ENCODE results near the gene TMC8. TPM values are rescaled to one million over a fixed set of nuclear protein-coding genes. Genes with fewer than 3 reads are reported as not detected.

The TMC8 gene
- total and polyA plus RNA-seq, 2 experiments from 2014 or later, result 1.2 to 1.3 TPM

DNA sequence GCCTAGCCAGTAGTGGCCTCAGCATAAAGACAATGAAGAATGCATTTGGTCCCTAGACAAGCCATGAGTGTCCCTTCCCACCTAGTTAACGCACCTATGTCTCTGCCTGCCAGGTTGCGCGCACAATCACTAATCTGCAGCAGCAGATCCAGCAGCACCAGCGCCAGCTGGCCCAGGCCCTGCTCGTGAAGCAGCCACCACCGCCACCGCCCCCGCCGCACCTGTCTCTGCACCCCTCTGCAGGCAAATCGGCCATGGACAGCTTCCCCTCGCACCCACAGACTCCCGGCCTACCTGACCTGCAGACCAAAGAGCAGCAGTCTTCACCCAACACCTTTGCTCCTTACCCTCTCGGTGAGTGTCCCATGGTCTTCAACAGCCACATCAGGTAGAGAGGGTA, 43.8 kb upstream of the TMC8 start (continued):
- TF ChIP-seq, protein P1, sequence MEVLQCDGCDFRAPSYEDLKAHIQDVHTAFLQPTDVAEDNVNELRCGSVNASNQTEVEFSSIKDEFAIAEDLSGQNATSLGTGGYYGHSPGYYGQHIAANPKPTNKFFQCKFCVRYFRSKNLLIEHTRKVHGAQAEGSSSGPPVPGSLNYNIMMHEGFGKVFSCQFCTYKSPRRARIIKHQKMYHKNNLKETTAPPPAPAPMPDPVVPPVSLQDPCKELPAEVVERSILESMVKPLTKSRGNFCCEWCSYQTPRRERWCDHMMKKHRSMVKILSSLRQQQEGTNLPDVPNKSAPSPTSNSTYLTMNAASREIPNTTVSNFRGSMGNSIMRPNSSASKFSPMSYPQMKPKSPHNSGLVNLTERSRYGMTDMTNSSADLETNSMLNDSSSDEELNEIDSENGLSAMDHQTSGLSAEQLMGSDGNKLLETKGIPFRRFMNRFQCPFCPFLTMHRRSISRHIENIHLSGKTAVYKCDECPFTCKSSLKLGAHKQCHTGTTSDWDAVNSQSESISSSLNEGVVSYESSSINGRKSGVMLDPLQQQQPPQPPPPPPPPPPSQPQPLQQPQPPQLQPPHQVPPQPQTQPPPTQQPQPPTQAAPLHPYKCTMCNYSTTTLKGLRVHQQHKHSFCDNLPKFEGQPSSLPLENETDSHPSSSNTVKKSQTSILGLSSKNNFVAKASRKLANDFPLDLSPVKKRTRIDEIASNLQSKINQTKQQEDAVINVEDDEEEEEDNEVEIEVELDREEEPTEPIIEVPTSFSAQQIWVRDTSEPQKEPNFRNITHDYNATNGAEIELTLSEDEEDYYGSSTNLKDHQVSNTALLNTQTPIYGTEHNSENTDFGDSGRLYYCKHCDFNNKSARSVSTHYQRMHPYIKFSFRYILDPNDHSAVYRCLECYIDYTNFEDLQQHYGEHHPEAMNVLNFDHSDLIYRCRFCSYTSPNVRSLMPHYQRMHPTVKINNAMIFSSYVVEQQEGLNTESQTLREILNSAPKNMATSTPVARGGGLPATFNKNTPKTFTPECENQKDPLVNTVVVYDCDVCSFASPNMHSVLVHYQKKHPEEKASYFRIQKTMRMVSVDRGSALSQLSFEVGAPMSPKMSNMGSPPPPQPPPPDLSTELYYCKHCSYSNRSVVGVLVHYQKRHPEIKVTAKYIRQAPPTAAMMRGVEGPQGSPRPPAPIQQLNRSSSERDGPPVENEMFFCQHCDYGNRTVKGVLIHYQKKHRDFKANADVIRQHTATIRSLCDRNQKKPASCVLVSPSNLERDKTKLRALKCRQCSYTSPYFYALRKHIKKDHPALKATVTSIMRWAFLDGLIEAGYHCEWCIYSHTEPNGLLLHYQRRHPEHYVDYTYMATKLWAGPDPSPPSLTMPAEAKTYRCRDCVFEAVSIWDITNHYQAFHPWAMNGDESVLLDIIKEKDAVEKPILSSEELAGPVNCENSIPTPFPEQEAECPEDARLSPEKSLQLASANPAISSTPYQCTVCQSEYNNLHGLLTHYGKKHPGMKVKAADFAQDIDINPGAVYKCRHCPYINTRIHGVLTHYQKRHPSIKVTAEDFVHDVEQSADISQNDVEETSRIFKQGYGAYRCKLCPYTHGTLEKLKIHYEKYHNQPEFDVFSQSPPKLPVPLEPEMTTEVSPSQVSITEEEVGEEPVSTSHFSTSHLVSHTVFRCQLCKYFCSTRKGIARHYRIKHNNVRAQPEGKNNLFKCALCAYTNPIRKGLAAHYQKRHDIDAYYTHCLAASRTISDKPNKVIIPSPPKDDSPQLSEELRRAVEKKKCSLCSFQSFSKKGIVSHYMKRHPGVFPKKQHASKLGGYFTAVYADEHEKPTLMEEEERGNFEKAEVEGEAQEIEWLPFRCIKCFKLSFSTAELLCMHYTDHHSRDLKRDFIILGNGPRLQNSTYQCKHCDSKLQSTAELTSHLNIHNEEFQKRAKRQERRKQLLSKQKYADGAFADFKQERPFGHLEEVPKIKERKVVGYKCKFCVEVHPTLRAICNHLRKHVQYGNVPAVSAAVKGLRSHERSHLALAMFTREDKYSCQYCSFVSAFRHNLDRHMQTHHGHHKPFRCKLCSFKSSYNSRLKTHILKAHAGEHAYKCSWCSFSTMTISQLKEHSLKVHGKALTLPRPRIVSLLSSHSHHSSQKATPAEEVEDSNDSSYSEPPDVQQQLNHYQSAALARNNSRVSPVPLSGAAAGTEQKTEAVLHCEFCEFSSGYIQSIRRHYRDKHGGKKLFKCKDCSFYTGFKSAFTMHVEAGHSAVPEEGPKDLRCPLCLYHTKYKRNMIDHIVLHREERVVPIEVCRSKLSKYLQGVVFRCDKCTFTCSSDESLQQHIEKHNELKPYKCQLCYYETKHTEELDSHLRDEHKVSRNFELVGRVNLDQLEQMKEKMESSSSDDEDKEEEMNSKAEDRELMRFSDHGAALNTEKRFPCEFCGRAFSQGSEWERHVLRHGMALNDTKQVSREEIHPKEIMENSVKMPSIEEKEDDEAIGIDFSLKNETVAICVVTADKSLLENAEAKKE (CRISPR knock-in tag; IDR thresholded peaks at IDR 0.05), result no peak
- no peak for TF ChIP-seq CTCF (conservative IDR thresholded peaks at IDR 0.05; ENCODE audit: low read depth in 2 of 2)
- TF ChIP-seq ZNF331 (CRISPR knock-in tag; IDR thresholded peaks at IDR 0.05; ENCODE audit: low read depth), result no peak

DNA sequence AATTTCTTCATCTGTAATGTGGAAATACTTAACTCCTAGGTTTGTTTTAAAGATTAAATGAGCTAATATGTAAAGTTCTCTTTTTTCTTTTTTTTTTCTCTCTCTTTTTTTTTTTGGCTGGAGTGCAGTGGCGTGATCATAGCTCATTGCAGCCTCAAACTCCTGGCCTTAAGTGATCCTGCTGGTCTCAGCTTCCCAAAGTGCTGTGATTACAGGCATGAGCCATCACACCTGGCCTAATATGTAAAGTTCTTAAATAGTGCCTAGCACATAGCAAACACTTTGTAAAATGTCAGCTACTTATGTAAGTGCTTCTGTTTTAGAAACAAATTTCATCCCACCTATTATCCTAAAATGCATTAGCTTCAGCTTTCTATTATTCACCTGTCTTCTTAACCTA, 42.0 kb upstream of the TMC8 start:
- Histone ChIP-seq H2AFZ (no peak overlapping the region), H3K27me3 (ENCODE audit: insufficient read depth) (no peaks in the 10 kb centered on the region), H3K4me3 (no peak overlapping the region), H3K4me1 (ENCODE audit: insufficient read depth) (no peaks in the 10 kb centered on the region), H4K20me1 (replicated peaks; ENCODE audit: insufficient read depth) (peaks cover 6% of the 10 kb centered on the region; the same call in 1 of the 2 replicates), H3K9me2 (ENCODE audit: insufficient read depth) (no peaks in the 10 kb centered on the region), H3K4me2 (no peak overlapping the region), H3K27ac (ENCODE audit: low read depth) (no peak overlapping the region), H3F3A (replicated peaks; ENCODE audit: low read depth) (no peaks in the 10 kb centered on the region), H3K79me2 (replicated peaks; ENCODE audit: insufficient read depth) (no peaks in the 10 kb centered on the region), H3K36me3 (ENCODE audit: insufficient read depth) (peaks cover 16% of the 10 kb centered on the region)
- Mint-ChIP-seq H3K27ac (no peak overlapping the region), H3K4me1 (no peaks in the 10 kb centered on the region), H3K4me3 (no peak overlapping the region), H3K9me3 (no peaks in the 10 kb centered on the region), H3K27me3 (ENCODE audit: insufficient read depth, low read depth, poor library complexity) (no peaks in the 10 kb centered on the region), H3K36me3 (ENCODE audit: low read depth) (peaks cover 62% of the 10 kb centered on the region)
- no peak for ATAC-seq
- no peak for DNase-seq (ENCODE audit: low spot score)
- TF ChIP-seq, protein P2, sequence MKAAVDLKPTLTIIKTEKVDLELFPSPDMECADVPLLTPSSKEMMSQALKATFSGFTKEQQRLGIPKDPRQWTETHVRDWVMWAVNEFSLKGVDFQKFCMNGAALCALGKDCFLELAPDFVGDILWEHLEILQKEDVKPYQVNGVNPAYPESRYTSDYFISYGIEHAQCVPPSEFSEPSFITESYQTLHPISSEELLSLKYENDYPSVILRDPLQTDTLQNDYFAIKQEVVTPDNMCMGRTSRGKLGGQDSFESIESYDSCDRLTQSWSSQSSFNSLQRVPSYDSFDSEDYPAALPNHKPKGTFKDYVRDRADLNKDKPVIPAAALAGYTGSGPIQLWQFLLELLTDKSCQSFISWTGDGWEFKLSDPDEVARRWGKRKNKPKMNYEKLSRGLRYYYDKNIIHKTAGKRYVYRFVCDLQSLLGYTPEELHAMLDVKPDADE (IDR thresholded peaks at IDR 0.05), result no peak
- no peak for TF ChIP-seq CTCF (conservative IDR thresholded peaks at IDR 0.05; ENCODE audit: low read depth in 2 of 2)
- no peak for TF ChIP-seq EZH2 (IDR thresholded peaks at IDR 0.05; ENCODE audit: low read depth, unreplicated experiment)
- TF ChIP-seq CREB1 (CRISPR knock-in tag; IDR thresholded peaks at IDR 0.05; ENCODE audit: low read depth), result no peak
- TF ChIP-seq JUNB (IDR thresholded peaks at IDR 0.05; ENCODE audit: unreplicated experiment), result no peak
- TF ChIP-seq ZNF114 (CRISPR knock-in tag; IDR thresholded peaks at IDR 0.05), result no peak

All from GM23338 (cell line).